GM12878 (cell line): ENCODE data around the gene DQX1. TPM values are rescaled to one million over a fixed set of nuclear protein-coding genes. Genes with fewer than 3 reads are reported as not detected.

Experiments used
- ATAC-seq: fragments of 200-7000 bp; cut with Tn5 transposase; 3 replicates; pipeline ENCODE4 v1.9.1; 2020; ENCODE audit warnings: mild to moderate bottlenecking, moderate library complexity
- BruUV-seq: library from RNA; stranded (reverse); fragments of 400-500 nt; replicated peaks from 2 replicates; lab custom pipeline; 2021; lab: Mats Ljungman, UMichigan
- CTCF ChIA-PET: fragments of 300-600 bp; sonication (Branson Sonifier 250); formaldehyde crosslinking; extraction: SDS; loops from one replicate; lab custom pipeline; 2021; ENCODE audit warnings: inconsistent platforms; lab: Yijun Ruan, JAX
- POLR2A ChIA-PET: fragments of 350-600 bp; formaldehyde crosslinking; extraction: SDS; loops from one replicate; lab custom pipeline; 2021; ENCODE audit warnings: inconsistent platforms; lab: Charles Lee
- RAD21 ChIA-PET: fragments of 300-600 bp; sonication (Branson Sonifier 250); formaldehyde crosslinking; loops from one replicate; lab custom pipeline; 2023; ENCODE audit warnings: antibody characterized with exemption; ENCODE audit not compliant: unreplicated experiment; lab: Charles Lee
- SMC1A ChIA-PET: fragments of 300-600 bp; sonication (Branson Sonifier 250); formaldehyde crosslinking; loops from one replicate; lab custom pipeline; 2023; ENCODE audit not compliant: unreplicated experiment, uncharacterized antibody; lab: Charles Lee
- DNase-seq: peaks from one replicate; pipeline ENCODE4 v3.0.0-alpha.2; 2011; ENCODE audit warnings: low read depth, low spot score
- FAIRE-seq: peaks from 3 replicates; lab custom pipeline; 2011; peaks lifted over from hg19 to GRCh38; lab: Jason Lieb, UNC
- H2AFZ ChIP-seq: 2 replicates; pipeline ENCODE4 v1.6.0; 2011; ENCODE audit warnings: low read depth, low read length, control low read depth; ENCODE audit not compliant: control insufficient read depth
- H3K27ac ChIP-seq: 2 replicates; pipeline ENCODE4 v1.5.1; 2011; ENCODE audit warnings: control low read depth; ENCODE audit not compliant: control insufficient read depth, insufficient read depth
- H3K27me3 ChIP-seq, 2 experiments: replicated peaks in 1 of 2; 2 replicates each; pipeline versions ENCODE4 v1.6.0 to v1.6.1; 2011; ENCODE audit warnings: low read length in 1 of 2; ENCODE audit not compliant: control insufficient read depth in 2 of 2, insufficient read depth in 2 of 2
- H3K36me3 ChIP-seq, 2 experiments: 2 replicates each; pipeline ENCODE4 v1.5.1; 2011; ENCODE audit warnings: low read length in 1 of 2; ENCODE audit not compliant: control insufficient read depth in 2 of 2, insufficient read depth in 2 of 2
- H3K4me1 ChIP-seq: 2 replicates; pipeline ENCODE4 v1.6.1; 2011; ENCODE audit warnings: mild to moderate bottlenecking, low read length, moderate library complexity, mixed read lengths; ENCODE audit not compliant: control insufficient read depth, insufficient read depth
- H3K4me2 ChIP-seq: 2 replicates; pipeline ENCODE4 v1.6.0; 2011; ENCODE audit warnings: control low read depth; ENCODE audit not compliant: control insufficient read depth, insufficient read depth
- H3K4me3 ChIP-seq: fragments of 200-600 bp; sonication (generic); 2 replicates; pipeline ENCODE4 v1.5.1; 2016
- H3K79me2 ChIP-seq: 2 replicates; pipeline ENCODE4 v1.6.0; 2011; ENCODE audit warnings: low read length; ENCODE audit not compliant: control insufficient read depth, insufficient read depth
- H3K9ac ChIP-seq: 2 replicates; pipeline ENCODE4 v1.8.0; 2011; ENCODE audit warnings: low read length, control low read depth, mixed read lengths; ENCODE audit not compliant: control insufficient read depth, insufficient read depth
- H3K9me3 ChIP-seq: replicated peaks from 3 replicates; pipeline ENCODE4 v1.5.1; 2011; ENCODE audit warnings: mild to moderate bottlenecking, low read length; ENCODE audit not compliant: control insufficient read depth, insufficient read depth
- H4K20me1 ChIP-seq: 2 replicates; pipeline ENCODE4 v1.6.0; 2011; ENCODE audit not compliant: control insufficient read depth, insufficient read depth
- CHD1 ChIP-seq: IDR thresholded peaks from 2 replicates; pipeline ENCODE4 v1.6.1; 2012; ENCODE audit warnings: low read depth, low read length, improper control_type of control experiment
- ETV6 ChIP-seq, 2 experiments: fragments of 450-650 bp in 1 of 2; IDR thresholded peaks in 1 of 2; conservative IDR thresholded peaks in 1 of 2; 2 replicates each; pipeline ENCODE4 v1.6.1; 2014; ENCODE audit warnings: antibody characterized with exemption in 1 of 2, borderline replicate concordance in 1 of 2, low read depth in 1 of 2, mild to moderate bottlenecking in 1 of 2, moderate library complexity in 1 of 2
- FOXK2 ChIP-seq: fragments of 450-650 bp; IDR thresholded peaks from 2 replicates; pipeline ENCODE4 v1.6.1; 2017; ENCODE audit warnings: mild to moderate bottlenecking, moderate library complexity
- GATAD2B ChIP-seq: fragments of 450-650 bp; conservative IDR thresholded peaks from 2 replicates; pipeline ENCODE4 v1.6.1; 2017; ENCODE audit warnings: low read depth, mild to moderate bottlenecking, moderate library complexity
- IKZF1 ChIP-seq: fragments of 450-650 bp; conservative IDR thresholded peaks from 2 replicates; pipeline ENCODE4 v1.6.1; 2017; ENCODE audit warnings: antibody characterized with exemption, mild to moderate bottlenecking
- PAX8 ChIP-seq: fragments of 450-650 bp; IDR thresholded peaks from 2 replicates; pipeline ENCODE4 v1.6.1; 2017; ENCODE audit warnings: mild to moderate bottlenecking, moderate library complexity
- POLR2AphosphoS5 ChIP-seq: IDR thresholded peaks from 2 replicates; pipeline ENCODE4 v1.6.1; 2011; ENCODE audit warnings: mild to moderate bottlenecking, low read length, inconsistent platforms
- SMAD1 ChIP-seq: fragments of 450-650 bp; IDR thresholded peaks from 2 replicates; pipeline ENCODE4 v1.6.1; 2018; ENCODE audit warnings: mild to moderate bottlenecking, low read depth; ENCODE audit not compliant: partially characterized antibody
- SMARCA5 ChIP-seq: fragments of 450-650 bp; IDR thresholded peaks from 2 replicates; pipeline ENCODE4 v1.6.1; 2017; ENCODE audit warnings: mild to moderate bottlenecking
- SREBF2 ChIP-seq: IDR thresholded peaks from 2 replicates; pipeline ENCODE4 v1.6.1; 2012; ENCODE audit warnings: mild to moderate bottlenecking, low read length
- TCF12 ChIP-seq: IDR thresholded peaks from 2 replicates; pipeline ENCODE4 v1.6.1; 2011; ENCODE audit warnings: low read depth, mild to moderate bottlenecking, low read length
- ZNF384 ChIP-seq: IDR thresholded peaks from 2 replicates; pipeline ENCODE4 v1.6.1; 2012; ENCODE audit warnings: low read depth, mild to moderate bottlenecking, low read length, improper control_type of control experiment, borderline replicate concordance
- ZNF592 ChIP-seq: fragments of 450-650 bp; IDR thresholded peaks from 2 replicates; pipeline ENCODE4 v1.6.1; 2017; ENCODE audit warnings: mild to moderate bottlenecking, moderate library complexity
- WGBS: methylation state at CpG from one replicate; pipeline ENCODE4 v1.1.6; 2016; ENCODE audit warnings: low lambda C conversion rate; ENCODE audit not compliant: insufficient replicate concordance, insufficient coverage; ENCODE audit errors: missing lambda C conversion rate; 5-methylcytosine and 5-hydroxymethylcytosine counted together
- in situ Hi-C: fragments of 300-500 bp; cut with MboI; formaldehyde crosslinking; loops from 9 replicates; pipeline ENCODE4 v1.14.3; 2018; ENCODE audit warnings: mixed read lengths
- intact Hi-C: fragments of 100-400 bp; cut with micrococcal nuclease; formaldehyde crosslinking; loops from one replicate; pipeline ENCODE4 v1.14.2; 2022; ENCODE audit not compliant: unreplicated experiment
- polyA plus RNA-seq, 11 experiments: library from polyadenylated mRNA; depleted of rRNA in 4 of 11; unstranded in 6 of 11; stranded (reverse) in 5 of 11; fragments of >200 nt; fragmentation: Nextera tagmentation in 4 of 11; fragmentation: Illumina TruSeq in 1 of 11; extraction: Ambion mirVana in 4 of 11; extraction: Trizol in 1 of 11; gene quantifications; 1 replicate in 1 of 11; 2 replicates in 10 of 11; pipeline versions ENCODE4 v1.2.1 to v1.2.3, GENCODE V29; 2011 to 2016; ENCODE audit warnings: inconsistent platforms in 2 of 11, missing spikeins in 2 of 11, low read depth in 1 of 11
- total RNA-seq, 4 experiments: library from RNA; depleted of rRNA in 3 of 4; stranded (reverse); fragments of >200 nt in 3 of 4; fragmentation: Illumina TruSeq in 1 of 4; extraction: Trizol in 1 of 4; gene quantifications; 2 replicates each; pipeline versions ENCODE4 v1.2.1 to v1.2.3, GENCODE V29; 2013 to 2021
- TF ChIP-seq, protein P1 (sequence below): fragments of 450-650 bp; formaldehyde crosslinking; IDR thresholded peaks from 2 replicates; pipeline ENCODE4 v1.4.0; 2022; ENCODE audit warnings: mild to moderate bottlenecking, moderate library complexity
- TF ChIP-seq, protein P2 (sequence below), 3 experiments: IDR thresholded peaks in 2 of 3; conservative IDR thresholded peaks in 1 of 3; 2 replicates each; pipeline ENCODE4 v1.5.1; 2011; ENCODE audit warnings: low read depth in 3 of 3, low read length in 3 of 3, mild to moderate bottlenecking in 3 of 3, control low read depth in 2 of 3, moderate library complexity in 2 of 3, inconsistent platforms in 1 of 3, mixed read lengths in 1 of 3; ENCODE audit not compliant: control insufficient read depth in 2 of 3, insufficient read depth in 1 of 3; ENCODE audit errors: extremely low read depth in 1 of 3

DQX1 gene
- total and polyA plus RNA-seq, 10 of the 15 experiments (the other 5 are each of a cell fraction or from before 2014, with no cell fraction given), result 0.34 to 2.1 (median 0.86) TPM

GRCh38 chr2:74489906-74490305 lies 36.1 kb downstream of the DQX1 start:
- CTCF ChIA-PET, result interaction anchor here (0.9 to 19.4 kb wide), 2 partner anchors 42 to 98 kb away, joined by 5 to 280 read pairs; no protein-coding TSS in a partner anchor
- BruUV-seq, result no TSS peak
- TF ChIP-seq ZNF592 (no peak), PAX8 (no peak), SMARCA5 (no peak), CHD1 (no peak), TCF12 (no peak), FOXK2 (no peak), ETV6 (conservative IDR thresholded peaks at IDR 0.05 in 1 of 2, IDR thresholded peaks at IDR 0.05 in 1 of 2; ENCODE audit: borderline replicate concordance in 1 of 2, low read depth in 1 of 2) (no peak), POLR2AphosphoS5 (no peak), SMAD1 (no peak), ZNF384 (no peak), SREBF2 (no peak), GATAD2B (no peak), IKZF1 (no peak)
- TF ChIP-seq, protein P1, sequence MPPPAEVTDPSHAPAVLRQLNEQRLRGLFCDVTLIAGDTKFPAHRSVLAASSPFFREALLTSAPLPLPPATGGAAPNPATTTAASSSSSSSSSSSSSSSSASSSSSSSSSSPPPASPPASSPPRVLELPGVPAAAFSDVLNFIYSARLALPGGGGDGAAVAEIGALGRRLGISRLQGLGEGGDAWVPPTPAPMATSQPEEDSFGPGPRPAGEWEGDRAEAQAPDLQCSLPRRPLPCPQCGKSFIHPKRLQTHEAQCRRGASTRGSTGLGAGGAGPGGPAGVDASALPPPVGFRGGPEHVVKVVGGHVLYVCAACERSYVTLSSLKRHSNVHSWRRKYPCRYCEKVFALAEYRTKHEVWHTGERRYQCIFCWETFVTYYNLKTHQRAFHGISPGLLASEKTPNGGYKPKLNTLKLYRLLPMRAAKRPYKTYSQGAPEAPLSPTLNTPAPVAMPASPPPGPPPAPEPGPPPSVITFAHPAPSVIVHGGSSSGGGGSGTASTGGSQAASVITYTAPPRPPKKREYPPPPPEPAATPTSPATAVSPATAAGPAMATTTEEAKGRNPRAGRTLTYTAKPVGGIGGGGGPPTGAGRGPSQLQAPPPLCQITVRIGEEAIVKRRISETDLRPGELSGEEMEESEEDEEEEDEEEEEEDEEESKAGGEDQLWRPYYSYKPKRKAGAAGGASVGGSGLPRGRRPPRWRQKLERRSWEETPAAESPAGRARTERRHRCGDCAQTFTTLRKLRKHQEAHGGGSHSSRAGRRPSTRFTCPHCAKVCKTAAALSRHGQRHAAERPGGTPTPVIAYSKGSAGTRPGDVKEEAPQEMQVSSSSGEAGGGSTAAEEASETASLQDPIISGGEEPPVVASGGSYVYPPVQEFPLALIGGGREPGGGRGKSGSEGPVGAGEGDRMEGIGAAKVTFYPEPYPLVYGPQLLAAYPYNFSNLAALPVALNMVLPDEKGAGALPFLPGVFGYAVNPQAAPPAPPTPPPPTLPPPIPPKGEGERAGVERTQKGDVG (CRISPR knock-in tag), result no peak
- TF ChIP-seq, protein P2, sequence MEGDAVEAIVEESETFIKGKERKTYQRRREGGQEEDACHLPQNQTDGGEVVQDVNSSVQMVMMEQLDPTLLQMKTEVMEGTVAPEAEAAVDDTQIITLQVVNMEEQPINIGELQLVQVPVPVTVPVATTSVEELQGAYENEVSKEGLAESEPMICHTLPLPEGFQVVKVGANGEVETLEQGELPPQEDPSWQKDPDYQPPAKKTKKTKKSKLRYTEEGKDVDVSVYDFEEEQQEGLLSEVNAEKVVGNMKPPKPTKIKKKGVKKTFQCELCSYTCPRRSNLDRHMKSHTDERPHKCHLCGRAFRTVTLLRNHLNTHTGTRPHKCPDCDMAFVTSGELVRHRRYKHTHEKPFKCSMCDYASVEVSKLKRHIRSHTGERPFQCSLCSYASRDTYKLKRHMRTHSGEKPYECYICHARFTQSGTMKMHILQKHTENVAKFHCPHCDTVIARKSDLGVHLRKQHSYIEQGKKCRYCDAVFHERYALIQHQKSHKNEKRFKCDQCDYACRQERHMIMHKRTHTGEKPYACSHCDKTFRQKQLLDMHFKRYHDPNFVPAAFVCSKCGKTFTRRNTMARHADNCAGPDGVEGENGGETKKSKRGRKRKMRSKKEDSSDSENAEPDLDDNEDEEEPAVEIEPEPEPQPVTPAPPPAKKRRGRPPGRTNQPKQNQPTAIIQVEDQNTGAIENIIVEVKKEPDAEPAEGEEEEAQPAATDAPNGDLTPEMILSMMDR (IDR thresholded peaks at IDR 0.05 in 2 of 3, conservative IDR thresholded peaks at IDR 0.05 in 1 of 3; ENCODE audit: control insufficient read depth in 2 of 3, extremely low read depth in 1 of 3, insufficient read depth in 1 of 3, low read depth in 3 of 3, low read length in 3 of 3), result no peak

More at GRCh38 chr2:74489906-74490305, 36.1 kb downstream of the DQX1 start:
- ATAC-seq (no peak), FAIRE-seq (no peak), DNase-seq (no peak)
- Histone ChIP-seq H2AFZ (no peak overlapping the region), H3K79me2 (no peaks in the 10 kb centered on the region), H3K4me2 (no peak overlapping the region), H3K9ac (no peak overlapping the region), H3K27ac (no peak overlapping the region), H3K4me3 (no peak overlapping the region), H3K27me3 (no peaks in the 10 kb centered on the region), H3K36me3 (peaks cover 12 to 13% of the 10 kb centered on the region in 2 experiments), H4K20me1 (no peaks in the 10 kb centered on the region), H3K4me1 (no peaks in the 10 kb centered on the region), H3K9me3 (no peaks in the 10 kb centered on the region)
- in situ Hi-C loops (loop anchor here (10.0 kb wide), 1 partner anchor 95 kb away; no protein-coding TSS in a partner anchor), intact Hi-C loops (no loop called here)
- ChIA-PET SMC1A (interaction anchor here (1.0 to 1.9 kb wide), 3 partner anchors 13 to 97 kb away, joined by 4 to 5 read pairs (median 4); partner anchors contain the start of genes AUP1 and HTRA2), POLR2A (interaction anchor here (1.0 kb wide), 1 partner anchor 21 kb away, joined by 3 read pairs; no protein-coding TSS in a partner anchor), RAD21 (no interaction called here)
- 96% methylated on average over 8 of the region's 9 CpGs for WGBS
